Activated T-cell treated with anti-CD3 and anti-CD28 coated beads, Interleukin-2, amount 50 U/mL, for 1 hour (primary cell): ENCODE data around the gene ITPR2.
"Not testable (repeated sequence)": the region's sequence is repeated elsewhere in the genome, so short reads cannot be mapped to it uniquely, and the experiment has no call there.

Experiments
- DNase-seq: peaks from one replicate; pipeline ENCODE4 v3.0.0-alpha.2; 2020

Gene ITPR2

GRCh38 chr12:26699237-26699636, 133.8 kb downstream of the ITPR2 start:
- no peak for DNase-seq

- no peak for DNase-seq
Measured at GRCh38 chr12:26698186-26698585, 134.8 kb downstream of the ITPR2 start.

GRCh38 chr12:26697217-26697616, 135.8 kb downstream of the ITPR2 start:
- DNase-seq: no peak

- DNase-seq: no peak
Measured at GRCh38 chr12:26696613-26697092, 136.3 kb downstream of the ITPR2 start.

- no peak for DNase-seq
Measured at GRCh38 chr12:26696048-26696612, 136.9 kb downstream of the ITPR2 start.

DNA sequence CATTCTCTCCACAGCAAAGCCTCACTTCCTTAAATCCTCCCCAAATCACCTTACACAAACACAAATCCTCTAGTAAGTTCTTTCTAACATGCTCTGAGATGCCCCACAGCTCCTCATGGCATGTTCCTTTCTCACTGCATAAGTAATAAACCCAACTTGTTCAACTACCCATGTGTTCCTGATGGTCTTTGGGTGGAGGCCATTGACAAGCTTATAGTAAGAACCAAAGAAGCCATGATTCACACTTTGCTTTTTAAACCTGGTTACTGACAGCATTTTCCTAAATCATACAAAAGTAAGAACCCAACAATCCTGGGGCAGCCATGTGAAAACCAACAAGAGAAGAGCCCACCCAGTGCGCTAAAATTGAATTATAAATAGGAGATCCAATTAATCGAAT, 138.6 kb downstream of the ITPR2 start:
- no peak for DNase-seq

GRCh38 chr12:26692407-26692806, 140.6 kb downstream of the ITPR2 start:
- DNase-seq: no peak

DNA sequence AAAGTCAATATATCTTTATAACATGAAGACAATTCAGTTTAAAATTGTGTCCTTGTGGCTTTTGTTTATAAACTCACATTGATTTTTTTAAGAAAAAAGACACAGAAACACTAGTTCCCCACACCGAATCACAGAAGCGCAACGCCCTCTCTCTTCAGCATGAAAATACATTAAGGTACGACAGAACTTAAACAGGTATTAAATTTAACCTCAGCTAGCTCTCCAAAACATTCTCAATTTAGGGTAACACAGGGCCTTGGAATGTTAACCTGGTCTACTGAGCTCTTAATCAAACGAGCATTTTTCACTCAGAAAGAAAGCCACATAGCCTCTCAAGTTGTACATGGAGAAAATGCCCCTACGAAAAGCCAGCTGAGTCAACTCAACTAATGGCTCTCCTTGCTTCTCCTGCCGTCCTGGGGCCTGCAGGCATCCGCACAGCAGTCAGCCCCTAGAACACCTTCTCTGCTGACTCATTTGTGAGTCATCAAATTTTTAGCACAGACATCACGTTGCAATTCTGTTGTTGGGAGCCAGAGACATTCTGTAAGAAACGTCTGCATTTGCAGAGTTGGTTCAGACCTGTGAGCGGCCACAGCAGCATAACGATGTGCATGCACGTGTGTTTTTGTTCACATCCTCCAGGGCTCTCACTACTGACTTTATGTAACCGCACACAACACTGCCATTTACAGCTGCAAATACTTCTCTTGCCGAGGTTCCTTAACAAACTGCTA, 141.6 kb downstream of the ITPR2 start:
- DNase-seq: no peak

DNA sequence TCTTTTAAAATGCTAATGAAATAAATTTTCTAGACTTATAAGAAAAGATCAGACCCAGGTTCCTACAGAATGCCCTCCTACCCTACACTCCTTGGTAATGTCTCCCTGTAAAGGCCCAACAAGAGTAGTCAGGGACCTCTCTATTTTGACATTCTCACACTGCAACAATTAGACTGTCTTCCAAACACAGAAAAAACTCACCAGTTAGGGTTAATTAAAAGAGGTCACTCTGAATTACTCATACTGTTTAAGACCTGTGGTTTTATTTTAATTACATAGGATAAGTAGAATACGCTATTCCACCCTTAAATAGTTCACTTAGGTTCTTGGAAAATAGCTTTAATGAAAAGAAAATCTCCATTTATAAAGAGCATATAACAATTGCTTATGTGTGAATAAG, 142.4 kb downstream of the ITPR2 start:
- no peak for DNase-seq

DNA sequence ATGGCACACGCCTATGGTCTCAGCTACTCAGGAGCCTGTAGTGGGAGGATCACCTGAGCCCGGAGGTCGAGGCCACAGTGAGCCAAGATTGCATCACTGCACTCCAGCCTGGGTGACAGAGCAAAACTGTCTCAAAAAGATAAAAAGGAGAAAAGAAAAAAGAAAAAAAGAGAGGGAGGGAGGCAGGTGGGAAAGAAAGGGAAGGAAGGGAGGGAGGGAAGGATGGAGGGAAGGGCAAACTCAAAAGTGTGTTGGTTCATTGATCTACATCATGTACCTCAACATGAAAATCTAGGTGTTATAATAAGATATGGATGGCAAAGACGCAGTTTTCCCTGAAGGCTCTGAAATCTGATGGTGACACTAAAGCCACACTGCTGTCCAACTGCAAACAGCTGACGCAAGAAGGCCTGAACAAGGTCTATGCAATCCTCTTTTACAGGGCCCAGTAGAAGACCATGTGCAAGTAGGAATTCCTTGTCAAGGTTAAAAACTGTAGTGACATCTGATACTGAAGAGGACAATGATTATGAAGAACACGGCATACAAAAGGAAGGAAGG, 143.6 kb downstream of the ITPR2 start:
- no peak for DNase-seq

- DNase-seq: no peak
Measured at GRCh38 chr12:26688344-26688904, 144.6 kb downstream of the ITPR2 start.

DNA sequence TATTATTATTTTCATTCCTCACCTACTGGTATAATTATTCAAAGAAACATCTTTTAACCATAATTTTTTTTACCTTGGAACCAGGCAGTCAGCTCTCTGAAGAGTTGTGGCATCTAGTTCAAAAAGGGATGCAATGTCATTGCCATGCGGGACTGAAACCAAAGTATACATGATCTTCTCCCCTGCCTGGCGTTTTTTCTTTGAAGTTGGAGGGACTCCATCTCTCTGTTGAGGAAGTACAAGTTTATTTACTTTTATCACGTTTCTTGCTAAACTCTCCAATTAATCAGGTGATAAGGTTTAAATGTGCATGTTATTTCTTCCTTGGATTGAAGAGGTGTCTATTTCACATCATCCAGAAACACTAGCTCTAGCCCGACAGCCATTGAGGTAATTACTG, 146.6 kb downstream of the ITPR2 start:
- no peak for DNase-seq

- no peak for DNase-seq
Measured at GRCh38 chr12:26684101-26684500, 148.9 kb downstream of the ITPR2 start.

- no peak for DNase-seq
Measured at GRCh38 chr12:26683443-26683842, 149.6 kb downstream of the ITPR2 start.

GRCh38 chr12:26680727-26681455, 152.1 kb downstream of the ITPR2 start:
- DNase-seq: no peak

- no peak for DNase-seq
Measured at GRCh38 chr12:26678697-26679660, 154.0 kb downstream of the ITPR2 start.

GRCh38 chr12:26671487-26671886, 161.5 kb downstream of the ITPR2 start:
- DNase-seq: not testable (repeated sequence)

DNA sequence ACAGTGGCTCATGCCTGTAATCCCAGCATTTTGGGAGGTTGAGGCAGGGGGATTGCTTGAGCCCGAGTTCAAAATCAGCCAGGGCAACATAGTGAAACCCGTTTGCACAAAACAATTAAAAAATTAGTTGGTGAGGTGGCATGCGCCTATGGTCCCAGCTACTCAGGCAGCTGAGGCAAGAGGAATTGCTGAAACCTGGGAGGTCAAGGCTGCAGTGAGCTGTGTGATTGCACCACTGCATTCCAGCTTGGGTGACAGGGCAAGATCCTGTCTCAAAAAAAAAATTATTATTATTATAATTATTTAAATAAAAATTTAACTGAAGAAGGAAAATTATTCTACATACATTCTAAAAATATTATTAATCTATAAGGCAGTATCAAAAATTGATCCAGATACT, 164.1 kb downstream of the ITPR2 start:
- DNase-seq: no peak

GRCh38 chr12:26668230-26668629, 164.8 kb downstream of the ITPR2 start:
- no peak for DNase-seq

GRCh38 chr12:26666286-26666685, 166.7 kb downstream of the ITPR2 start:
- no peak for DNase-seq

GRCh38 chr12:26661399-26661798, 171.6 kb downstream of the ITPR2 start:
- no peak for DNase-seq

DNA sequence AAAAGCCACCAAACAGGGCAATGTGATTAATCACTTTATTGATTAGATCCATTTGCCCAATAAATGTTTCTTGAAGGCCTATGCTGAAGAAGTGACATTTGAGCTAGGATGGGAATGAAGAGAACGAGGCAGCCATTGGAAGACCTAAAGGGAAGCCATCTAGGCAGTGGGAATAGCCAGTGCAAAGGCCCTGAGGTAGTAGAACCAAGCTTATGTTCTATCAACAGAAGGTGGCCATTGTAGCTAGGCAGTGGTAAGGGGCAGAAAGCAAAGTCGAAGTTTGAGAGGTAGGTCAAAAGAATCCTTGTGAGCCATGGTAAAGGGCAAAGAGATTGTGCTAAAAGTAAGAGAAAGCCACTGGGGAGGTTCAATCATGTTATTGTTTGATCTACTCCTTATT, 173.1 kb downstream of the ITPR2 start:
- DNase-seq: no peak
